Measurements from ENCODE around the gene SF3B2. TPM values are rescaled to one million over a fixed set of nuclear protein-coding genes. Genes with fewer than 3 reads are reported as not detected.
A peak's percentile ranks its signal among the peaks of the same experiment; 100 is the strongest.

Gene SF3B2
- total and polyA plus RNA-seq, 10 donors: 77.5 to 195 (median 147) TPM

- TF ChIP-seq, protein P1, sequence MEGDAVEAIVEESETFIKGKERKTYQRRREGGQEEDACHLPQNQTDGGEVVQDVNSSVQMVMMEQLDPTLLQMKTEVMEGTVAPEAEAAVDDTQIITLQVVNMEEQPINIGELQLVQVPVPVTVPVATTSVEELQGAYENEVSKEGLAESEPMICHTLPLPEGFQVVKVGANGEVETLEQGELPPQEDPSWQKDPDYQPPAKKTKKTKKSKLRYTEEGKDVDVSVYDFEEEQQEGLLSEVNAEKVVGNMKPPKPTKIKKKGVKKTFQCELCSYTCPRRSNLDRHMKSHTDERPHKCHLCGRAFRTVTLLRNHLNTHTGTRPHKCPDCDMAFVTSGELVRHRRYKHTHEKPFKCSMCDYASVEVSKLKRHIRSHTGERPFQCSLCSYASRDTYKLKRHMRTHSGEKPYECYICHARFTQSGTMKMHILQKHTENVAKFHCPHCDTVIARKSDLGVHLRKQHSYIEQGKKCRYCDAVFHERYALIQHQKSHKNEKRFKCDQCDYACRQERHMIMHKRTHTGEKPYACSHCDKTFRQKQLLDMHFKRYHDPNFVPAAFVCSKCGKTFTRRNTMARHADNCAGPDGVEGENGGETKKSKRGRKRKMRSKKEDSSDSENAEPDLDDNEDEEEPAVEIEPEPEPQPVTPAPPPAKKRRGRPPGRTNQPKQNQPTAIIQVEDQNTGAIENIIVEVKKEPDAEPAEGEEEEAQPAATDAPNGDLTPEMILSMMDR (IDR thresholded peaks at IDR 0.05 in 8 of 11, conservative IDR thresholded peaks at IDR 0.05 in 3 of 11): no peak
- TF ChIP-seq POLR2A (IDR thresholded peaks at IDR 0.05) (no peak), POLR2AphosphoS5 (IDR thresholded peaks at IDR 0.05) (peak in 1 of 3 donors; percentile 82)
- peak; percentile 93 for DNase-seq
- Histone ChIP-seq H3K27ac (peak overlapping the region; percentile 5 to 91 (median 87)), H3K27me3 (replicated peaks in 1 of 7) (no peaks in the 10 kb centered on the region), H3K9me3 (no peaks in the 10 kb centered on the region), H3K4me3 (peak overlapping the region in 2 of 8 donors; percentile 0 to 52), H3K36me3 (peaks cover 0 to 7% (median under 1%) of the 10 kb centered on the region in 6 donors), H3K4me1 (peaks cover 48 to 97% (median 82%) of the 10 kb centered on the region in 6 donors)
- intact Hi-C loops (cut with DNase I; ENCODE audit: low total_unique reads): no loop called here
- WGBS, 5 donors: 3 to 21% (median 6%) methylated on average over 5 of the region's 5 CpGs
Measured at GRCh38 chr11:66081505-66081904, 29.3 kb downstream of the SF3B2 start.

- no peak for DNase-seq
- Histone ChIP-seq H3K27me3 (replicated peaks in 1 of 7) (no peaks in the 10 kb centered on the region), H3K4me3 (no peak overlapping the region), H3K9me3 (no peaks in the 10 kb centered on the region), H3K36me3 (no peaks in the 10 kb centered on the region), H3K4me1 (peaks cover 53 to 97% (median 83%) of the 10 kb centered on the region in 6 donors), H3K27ac (peak overlapping the region in 7 of 8 donors; percentile 17 to 91 (median 86))
- intact Hi-C loops (cut with DNase I; ENCODE audit: low total_unique reads): no loop called here
- TF ChIP-seq POLR2A (IDR thresholded peaks at IDR 0.05): no peak
- TF ChIP-seq, protein P1 (IDR thresholded peaks at IDR 0.05 in 8 of 11, conservative IDR thresholded peaks at IDR 0.05 in 3 of 11): no peak
- TF ChIP-seq POLR2AphosphoS5 (IDR thresholded peaks at IDR 0.05): no peak
- 73 to 83% (median 79%) methylated on average over 4 of the region's 4 CpGs for WGBS, 5 donors
Measured at GRCh38 chr11:66082946-66083698, 31.0 kb downstream of the SF3B2 start.

- Histone ChIP-seq H3K4me3 (no peak overlapping the region), H3K4me1 (peaks cover 53 to 97% (median 77%) of the 10 kb centered on the region in 6 donors), H3K27ac (peak overlapping the region in 7 of 8 donors; percentile 13 to 91 (median 85)), H3K27me3 (replicated peaks in 1 of 7) (no peaks in the 10 kb centered on the region), H3K9me3 (no peaks in the 10 kb centered on the region), H3K36me3 (no peaks in the 10 kb centered on the region)
- WGBS, 5 donors: 92 to 97% (median 94%) methylated on average over 3 of the region's 3 CpGs
- intact Hi-C loops (cut with DNase I; ENCODE audit: low total_unique reads): no loop called here
- no peak for DNase-seq
- TF ChIP-seq POLR2AphosphoS5 (IDR thresholded peaks at IDR 0.05) (no peak), POLR2A (IDR thresholded peaks at IDR 0.05) (no peak)
- TF ChIP-seq, protein P1 (IDR thresholded peaks at IDR 0.05 in 8 of 11, conservative IDR thresholded peaks at IDR 0.05 in 3 of 11): no peak
Measured at GRCh38 chr11:66083767-66084166, 31.6 kb downstream of the SF3B2 start.

- no peak overlapping the region for H3K4me3 ChIP-seq
- intact Hi-C loops (cut with DNase I; ENCODE audit: low total_unique reads): no loop called here
- WGBS, 5 donors: 78 to 88% (median 87%) methylated on average over 3 of the region's 3 CpGs
- TF ChIP-seq POLR2AphosphoS5 (IDR thresholded peaks at IDR 0.05): no peak
- TF ChIP-seq, protein P1 (IDR thresholded peaks at IDR 0.05 in 8 of 11, conservative IDR thresholded peaks at IDR 0.05 in 3 of 11): no peak
- TF ChIP-seq POLR2A (IDR thresholded peaks at IDR 0.05): no peak
- no peaks in the 10 kb centered on the region for H3K27me3 ChIP-seq (replicated peaks in 1 of 7)
- peak overlapping the region in 2 of 8 donors; percentile 20 to 33 for H3K27ac ChIP-seq
- peaks cover 42 to 94% (median 66%) of the 10 kb centered on the region in 6 donors for H3K4me1 ChIP-seq
- H3K9me3 ChIP-seq: no peaks in the 10 kb centered on the region
- no peak for DNase-seq
- peaks cover 0 to 5% (median 0%) of the 10 kb centered on the region in 6 donors for H3K36me3 ChIP-seq
Measured at GRCh38 chr11:66084821-66085475, 32.8 kb downstream of the SF3B2 start.

Data from spleen (tissue), 11 donors.